Muscle of arm (tissue), 12 donors: ENCODE data around the gene TCF7L2. TPM values are rescaled to one million over a fixed set of nuclear protein-coding genes. Genes with fewer than 3 reads are reported as not detected.

Experiments used
- DNase-seq: peaks from one replicate; pipeline ENCODE4 v3.0.0-alpha.2; 2013
- polyA plus RNA-seq, 12 donors: library from polyadenylated mRNA; unstranded; fragments of 120-200 nt; gene quantifications; one replicate each; pipeline ENCODE4 v1.2.1, GENCODE V29; 2013; ENCODE audit not compliant: insufficient read length in 12 of 12

The TCF7L2 gene
- polyA plus RNA-seq, 12 donors = 37.6 to 122 (median 51.4) TPM; not detected in 1

DNA sequence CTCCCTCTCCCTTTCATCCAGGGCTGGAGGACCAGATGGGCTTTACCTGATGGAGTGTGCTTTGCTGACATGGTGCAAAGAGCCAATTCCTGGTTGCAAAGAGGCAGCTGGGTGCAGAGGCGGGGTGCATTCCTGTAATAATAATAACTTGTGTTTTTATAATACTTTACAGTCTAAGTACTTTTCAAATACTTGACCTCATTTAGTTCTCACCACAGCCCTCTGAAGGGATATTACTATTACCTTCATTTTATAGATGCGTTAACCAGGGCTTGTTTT lies 70.4 kb downstream of the TCF7L2 start:
- DNase-seq = no peak

DNA sequence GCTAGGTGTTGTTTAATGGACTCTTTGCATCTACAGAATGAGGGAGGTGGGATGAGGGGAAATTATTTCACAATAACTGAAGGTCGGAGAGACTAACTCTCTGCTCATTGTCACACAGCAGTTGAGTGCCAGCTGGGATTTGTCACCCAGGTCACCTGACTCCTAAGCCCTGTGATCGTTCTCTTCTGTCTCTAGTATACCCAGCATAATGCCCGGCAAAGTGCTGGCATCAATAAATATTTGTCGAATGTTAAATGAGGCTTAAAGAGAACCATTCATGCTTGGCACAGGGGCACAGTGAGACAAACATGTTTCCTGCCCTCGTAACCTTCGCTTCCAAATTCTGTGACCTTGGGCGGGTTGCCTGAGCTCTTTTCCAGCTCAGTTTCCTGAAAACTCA lies 70.8 kb downstream of the TCF7L2 start:
- DNase-seq = no peak

- DNase-seq = no peak
These were observed 71.4 kb downstream of the TCF7L2 start for GRCh38 chr10:113021268-113022040.

GRCh38 chr10:113022265-113022664 lies 72.2 kb downstream of the TCF7L2 start:
- no peak for DNase-seq

- DNase-seq = no peak
These were observed 73.0 kb downstream of the TCF7L2 start for GRCh38 chr10:113023017-113023416.

DNA sequence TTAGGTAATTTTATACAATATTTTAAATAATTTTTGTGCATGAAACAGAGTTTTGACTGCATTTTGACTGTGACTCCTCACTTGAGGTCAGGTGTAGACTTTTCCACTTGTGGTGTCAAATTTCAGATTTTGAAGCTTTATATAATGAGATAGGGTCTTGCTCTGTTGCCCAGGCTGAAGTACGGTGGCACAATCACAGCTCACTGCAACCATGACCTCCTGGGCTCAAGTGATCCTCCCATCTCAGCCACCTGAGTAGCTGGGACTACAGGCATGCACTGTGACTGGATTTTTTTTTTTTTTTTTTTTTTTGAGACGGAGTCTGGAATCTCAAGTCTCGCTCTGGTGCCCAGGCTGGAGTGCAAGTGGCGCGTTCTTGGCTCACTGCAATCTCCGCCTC lies 74.9 kb downstream of the TCF7L2 start:
- no peak for DNase-seq

GRCh38 chr10:113025487-113025886 lies 75.4 kb downstream of the TCF7L2 start:
- no peak for DNase-seq

- no peak for DNase-seq
These were observed 76.6 kb downstream of the TCF7L2 start for GRCh38 chr10:113026679-113027078.

DNA sequence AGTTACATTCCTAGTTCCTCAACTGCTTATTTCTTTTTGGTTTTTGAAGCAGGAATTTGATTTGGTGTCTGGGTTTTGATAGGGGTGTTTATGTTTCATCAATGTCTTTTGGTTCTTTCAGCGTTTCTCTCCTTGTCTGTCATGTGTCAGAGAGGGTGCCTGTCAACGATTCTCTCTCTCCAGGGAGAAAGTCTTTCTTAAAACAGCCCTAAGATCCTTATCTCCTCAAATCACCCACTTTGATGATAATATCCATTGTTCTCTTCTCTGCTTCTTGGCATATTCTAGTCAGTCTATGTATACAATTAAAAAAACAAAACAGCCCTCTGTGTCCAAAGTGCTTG lies 77.2 kb downstream of the TCF7L2 start:
- DNase-seq = no peak

DNA sequence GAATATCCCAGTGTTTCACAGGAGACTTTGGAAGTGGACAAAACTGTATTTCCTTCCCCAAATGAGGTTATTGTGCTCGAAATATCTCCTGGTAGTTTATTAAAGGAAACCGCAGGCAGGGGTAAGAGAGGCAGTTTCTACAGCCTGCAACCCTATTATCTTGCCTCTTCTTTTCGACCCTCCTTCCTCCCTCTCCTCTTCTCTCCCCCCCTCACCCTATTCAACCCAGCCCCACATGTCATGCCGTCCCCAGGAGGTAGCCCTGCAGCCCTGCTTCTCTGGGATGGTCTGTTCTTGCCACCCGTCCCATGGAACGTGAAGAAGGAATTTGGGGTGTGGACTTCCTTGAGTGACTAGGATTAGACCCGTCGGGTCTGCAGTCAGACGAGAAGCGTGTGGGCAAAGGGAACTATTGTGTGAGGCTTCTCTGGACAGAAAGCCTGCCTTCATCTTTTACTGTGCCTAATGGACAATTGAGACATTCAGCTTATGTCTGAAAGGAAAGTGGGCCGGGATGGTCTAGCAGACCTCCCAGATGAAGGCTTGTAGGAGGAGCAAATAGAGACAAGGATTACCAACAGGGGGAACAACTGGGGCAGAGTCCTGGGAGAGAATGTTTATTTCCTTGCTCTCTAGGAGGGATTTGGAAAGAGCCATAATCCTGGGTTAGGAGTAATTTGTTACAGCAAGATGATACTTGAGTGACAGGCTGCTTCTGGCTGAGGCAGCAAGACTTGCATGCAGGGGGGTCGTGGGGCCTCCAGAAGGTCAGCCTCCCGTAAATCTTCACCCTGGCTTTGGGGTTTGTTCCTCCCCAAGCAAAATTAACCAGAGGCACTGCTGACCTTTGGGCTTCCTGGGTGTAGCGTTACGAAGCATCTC lies 77.8 kb downstream of the TCF7L2 start:
- no peak for DNase-seq

DNA sequence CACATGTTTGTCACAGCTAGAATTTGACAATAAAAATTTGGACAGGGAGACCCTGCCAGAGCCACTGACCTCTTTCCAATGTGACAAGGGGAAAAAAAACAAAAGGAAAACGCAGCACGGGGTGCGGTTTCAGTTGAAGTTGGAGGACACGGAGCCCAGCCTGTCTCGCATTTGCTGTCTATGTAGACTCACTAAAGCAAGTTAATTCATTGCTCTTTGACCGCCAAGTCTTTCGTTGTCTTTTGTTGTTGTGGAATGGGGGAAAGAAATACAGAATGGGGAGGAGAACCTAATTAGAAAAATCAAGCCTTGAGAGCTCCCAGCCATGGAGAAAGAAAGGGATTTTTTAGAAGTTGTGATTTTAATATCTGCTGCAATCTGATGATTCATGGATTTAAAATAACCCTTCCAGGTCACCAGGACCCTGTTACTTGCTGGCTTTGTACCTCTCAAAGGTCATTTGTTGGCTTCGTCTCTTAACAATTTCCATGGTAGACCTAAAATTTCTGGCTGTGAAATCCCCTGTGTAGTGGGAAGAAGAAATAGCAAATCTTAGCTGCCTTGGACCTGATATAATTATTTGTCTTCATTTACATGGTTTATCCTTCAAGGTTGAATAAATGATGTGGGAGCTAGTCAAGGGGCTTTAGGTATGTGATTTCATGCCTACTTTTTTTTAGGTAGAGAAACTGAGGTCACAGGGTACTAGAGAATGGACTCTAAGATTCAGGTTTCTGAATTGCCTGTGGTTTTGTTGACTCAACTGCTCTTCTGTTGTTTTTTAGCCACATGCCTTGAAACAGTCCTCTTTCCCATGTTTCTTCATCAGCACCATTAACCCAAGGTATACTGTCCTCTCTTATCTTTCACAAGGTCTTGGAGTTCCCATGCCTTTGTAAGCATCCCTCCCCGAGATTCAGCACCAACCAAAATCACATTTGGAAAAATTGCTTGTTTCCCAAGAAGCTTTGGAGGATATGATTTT lies 78.7 kb downstream of the TCF7L2 start:
- DNase-seq = no peak

GRCh38 chr10:113030453-113030852 lies 80.4 kb downstream of the TCF7L2 start:
- no peak for DNase-seq

- DNase-seq = no peak
These were observed 81.1 kb downstream of the TCF7L2 start for GRCh38 chr10:113031147-113031546.

- DNase-seq = no peak
These were observed 83.9 kb downstream of the TCF7L2 start for GRCh38 chr10:113033991-113034390.

GRCh38 chr10:113035732-113036312 lies 85.8 kb downstream of the TCF7L2 start:
- peak; percentile 39 for DNase-seq

GRCh38 chr10:113036619-113037018 lies 86.6 kb downstream of the TCF7L2 start:
- DNase-seq = peak; percentile 28

GRCh38 chr10:113037218-113037617 lies 87.2 kb downstream of the TCF7L2 start:
- no peak for DNase-seq

DNA sequence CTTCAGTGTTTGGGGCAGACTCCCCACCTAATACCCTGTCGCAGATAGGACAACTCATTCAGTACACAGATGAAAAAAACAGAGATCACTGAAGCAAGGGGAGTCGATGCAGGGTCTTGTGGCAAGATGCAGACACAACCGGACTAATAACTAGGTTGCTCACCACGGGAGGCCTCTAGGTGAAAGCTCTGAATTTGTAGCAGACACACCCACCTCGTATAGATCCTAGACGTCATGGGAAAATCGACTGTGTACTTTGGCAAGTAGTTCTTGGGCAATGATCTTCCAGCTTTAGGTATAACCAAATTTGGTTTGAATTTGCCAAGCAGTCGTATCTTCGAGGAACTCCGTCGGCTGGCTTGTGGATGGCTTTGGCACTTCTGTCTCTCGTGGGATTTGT lies 88.1 kb downstream of the TCF7L2 start:
- no peak for DNase-seq

GRCh38 chr10:113038985-113039384 lies 88.9 kb downstream of the TCF7L2 start:
- DNase-seq = no peak

- DNase-seq = no peak
These were observed 91.3 kb downstream of the TCF7L2 start for GRCh38 chr10:113041324-113041723.

GRCh38 chr10:113041841-113042750 lies 92.0 kb downstream of the TCF7L2 start:
- DNase-seq = no peak
